ENCODE measurements around the gene CYP3A7.
"Not testable (repeated sequence)": the region's sequence is repeated elsewhere in the genome, so short reads cannot be mapped to it uniquely, and the experiment has no call there.

CYP3A7 gene

DNA sequence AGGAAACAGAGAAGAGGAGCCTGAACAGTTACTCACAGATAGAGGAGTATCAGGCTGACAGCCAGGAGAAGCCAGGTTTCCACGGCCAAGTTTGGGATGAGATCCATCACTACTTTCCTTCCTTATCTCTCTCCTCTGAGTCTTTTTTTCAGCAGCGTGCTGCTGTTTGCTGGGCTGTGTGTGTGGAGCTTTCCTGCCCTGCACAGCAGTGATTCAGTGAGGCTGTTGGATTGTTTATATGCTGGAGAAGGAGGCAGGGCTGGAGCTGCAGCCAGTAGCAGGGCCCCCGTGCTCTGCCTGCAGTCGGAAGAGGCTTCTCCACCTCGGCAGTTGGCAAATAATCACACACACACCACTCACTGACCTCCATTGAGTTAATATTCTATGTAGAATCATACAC lies at the start of gene CYP3A7:
Gene CYP3A7 (minus strand): TSS at position 210 of the 400 bp plus-strand sequence. CDS start 103 bp downstream, at position 107.
- DNase-seq (ENCODE audit: low read depth in 2 of 2), result no peak

DNA sequence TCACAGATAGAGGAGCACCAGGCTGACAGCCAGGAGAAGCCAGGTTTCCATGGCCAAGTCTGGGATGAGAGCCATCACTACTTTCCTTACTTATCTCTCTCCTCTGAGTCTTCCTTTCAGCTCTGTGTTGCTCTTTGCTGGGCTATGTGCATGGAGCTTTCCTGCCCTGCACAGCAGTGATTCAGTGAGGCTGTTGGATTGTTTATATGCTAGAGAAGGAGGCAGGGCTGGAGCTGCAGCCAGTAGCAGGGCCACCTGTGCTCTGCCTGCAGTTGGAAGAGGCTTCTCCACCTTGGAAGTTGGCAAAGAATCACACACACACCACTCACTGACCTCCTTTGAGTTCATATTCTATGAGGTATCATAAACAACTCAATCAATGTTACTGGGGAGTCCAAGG lies 49.0 kb upstream of the CYP3A7 start, which contains the start of gene CYP3A4:
Gene CYP3A4 (minus strand): TSS at position 178 of the 400 bp plus-strand sequence. CDS start 103 bp downstream, at position 75.
- DNase-seq (ENCODE audit: low read depth in 2 of 2), result no peak

DNA sequence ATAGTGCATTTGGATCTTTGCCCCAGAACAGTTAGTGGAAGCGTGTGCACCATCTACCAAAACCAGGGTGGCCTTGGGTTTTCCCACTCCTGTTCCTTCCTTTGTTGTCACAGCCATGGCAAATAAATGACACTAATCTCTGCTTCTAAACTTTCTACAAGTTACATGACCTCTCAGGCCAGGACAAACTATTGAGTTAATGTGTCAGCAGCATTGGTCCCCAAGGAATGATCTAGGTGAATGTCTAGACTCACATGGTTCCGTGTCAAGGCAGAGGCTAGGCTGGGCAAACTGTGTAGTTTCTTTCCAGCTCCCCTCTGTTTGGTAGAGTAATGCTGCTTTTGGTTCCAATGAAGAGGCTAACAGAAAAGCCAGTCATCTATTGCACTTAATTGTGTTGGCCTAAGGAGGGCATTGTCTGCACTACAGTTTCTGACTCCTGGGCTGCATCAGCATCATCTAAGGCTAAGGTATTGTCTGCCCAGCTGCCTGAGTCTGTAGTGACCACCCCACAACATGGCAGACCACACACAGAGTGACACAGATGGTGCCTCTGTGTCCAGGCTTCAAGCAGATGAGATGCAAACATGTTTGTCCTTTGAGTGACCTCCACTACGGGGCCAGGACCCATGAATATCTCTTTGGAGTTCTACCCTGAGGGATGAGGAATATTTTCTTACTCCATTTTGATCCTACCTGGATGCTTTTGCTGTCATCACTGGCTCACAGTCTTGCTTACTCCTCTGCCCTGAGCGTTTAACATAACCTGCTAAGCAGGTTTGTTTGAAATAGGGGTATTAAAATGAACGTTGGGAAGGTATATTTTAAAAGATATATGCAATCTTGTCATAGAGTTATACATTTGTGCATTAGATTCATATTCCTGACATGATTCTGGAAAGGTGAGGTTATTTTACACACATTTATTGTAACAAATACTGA lies 47.3 kb upstream of the CYP3A7 start:
- no peak for DNase-seq (ENCODE audit: low read depth in 2 of 2)

DNA sequence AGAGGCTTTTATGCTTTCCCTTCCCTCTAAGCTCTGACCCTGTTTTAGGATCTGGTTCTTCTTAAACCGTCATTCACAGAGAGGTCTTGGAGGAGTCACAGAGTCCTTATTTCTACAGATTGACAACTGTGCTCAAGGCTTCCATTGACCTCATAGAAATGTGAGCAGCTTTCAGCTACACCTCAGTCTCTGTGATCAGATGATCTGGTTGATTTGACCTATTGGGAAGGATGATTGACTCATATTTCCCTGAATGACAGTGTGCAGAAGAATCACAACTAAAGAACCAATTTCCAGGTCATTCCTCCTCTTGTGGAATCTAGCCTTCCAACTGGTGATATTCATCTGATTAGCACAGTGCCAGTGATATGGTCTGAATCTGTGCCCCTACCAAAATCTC lies 45.6 kb upstream of the CYP3A7 start:
- DNase-seq (ENCODE audit: low read depth in 2 of 2), result no peak

DNA sequence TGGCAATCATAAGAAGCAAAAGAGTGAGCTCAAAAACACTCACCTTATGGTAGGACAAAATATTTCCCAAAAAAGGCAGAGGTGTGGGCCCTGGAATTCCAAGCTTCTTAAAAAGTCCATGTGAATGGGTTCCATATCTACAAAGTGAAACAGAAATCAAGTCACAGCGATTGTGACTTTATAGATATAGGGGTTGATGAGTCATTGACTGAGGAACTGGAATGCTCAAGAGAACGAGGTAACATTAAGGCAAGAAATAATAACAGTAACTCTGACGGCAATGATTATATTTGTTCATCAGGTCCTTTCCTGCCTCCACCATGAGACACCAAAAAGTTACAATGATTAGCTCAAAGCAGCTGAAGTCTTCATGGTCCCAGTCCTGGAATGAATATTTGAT lies 45.0 kb upstream of the CYP3A7 start:
- DNase-seq (ENCODE audit: low read depth in 2 of 2), result no peak

DNA sequence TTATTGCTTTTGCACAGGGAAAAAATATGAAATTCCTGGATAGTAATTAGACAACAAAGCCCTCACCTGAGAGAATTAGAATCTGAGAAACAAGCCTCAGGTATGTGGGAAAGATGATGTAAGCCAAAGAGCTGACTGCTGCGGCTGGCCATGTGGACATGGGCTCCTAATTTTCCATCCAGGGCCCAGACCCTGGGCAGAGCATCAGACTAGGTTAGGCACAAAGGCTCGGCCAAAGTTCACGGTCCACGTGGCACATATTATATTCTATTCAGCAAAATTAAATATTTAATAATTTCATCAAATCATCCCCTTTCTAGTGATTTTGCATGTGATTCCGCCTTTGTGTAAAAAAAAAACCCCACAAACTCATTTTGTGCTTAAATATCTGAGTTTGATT lies 43.9 kb upstream of the CYP3A7 start:
- DNase-seq (ENCODE audit: low read depth in 2 of 2), result no peak

DNA sequence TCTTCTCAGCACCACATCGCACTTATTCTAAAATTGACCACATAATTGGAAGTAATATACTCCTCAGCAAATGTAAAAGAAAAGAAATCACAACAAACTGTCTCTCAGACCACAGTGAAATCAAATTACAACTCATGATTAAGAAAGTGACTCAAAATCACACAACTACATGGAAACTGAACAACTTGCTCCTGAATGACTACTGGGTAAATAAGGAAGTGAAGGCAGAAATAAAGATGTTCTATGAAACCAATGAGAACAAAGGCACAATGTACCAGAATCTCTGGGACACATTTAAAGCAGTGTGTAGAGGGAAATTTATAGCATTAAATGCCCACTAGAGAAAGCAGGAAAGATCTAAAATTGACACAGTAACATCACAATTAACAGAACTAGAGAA lies 38.4 kb upstream of the CYP3A7 start:
- not testable (repeated sequence) for DNase-seq (ENCODE audit: low read depth in 2 of 2)

DNA sequence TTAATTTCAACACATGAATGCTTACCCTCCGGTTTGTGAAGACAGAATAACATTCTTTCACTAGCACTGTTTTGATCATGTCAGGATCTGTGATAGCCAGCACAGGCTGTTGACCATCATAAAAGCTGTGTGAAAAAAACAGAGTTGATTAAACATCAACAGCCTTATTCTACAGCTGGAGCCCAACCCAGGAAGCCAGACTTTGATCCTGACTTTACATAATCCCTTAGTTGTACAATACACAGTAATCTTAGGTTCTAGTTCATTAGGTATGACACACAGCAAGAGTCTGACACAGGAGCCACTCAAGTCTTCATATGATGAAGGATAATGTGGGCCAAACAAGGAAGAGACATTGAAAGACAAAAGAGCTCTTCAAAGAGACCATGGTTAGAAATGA lies 37.6 kb upstream of the CYP3A7 start:
- DNase-seq (ENCODE audit: low read depth in 2 of 2), result no peak

DNA sequence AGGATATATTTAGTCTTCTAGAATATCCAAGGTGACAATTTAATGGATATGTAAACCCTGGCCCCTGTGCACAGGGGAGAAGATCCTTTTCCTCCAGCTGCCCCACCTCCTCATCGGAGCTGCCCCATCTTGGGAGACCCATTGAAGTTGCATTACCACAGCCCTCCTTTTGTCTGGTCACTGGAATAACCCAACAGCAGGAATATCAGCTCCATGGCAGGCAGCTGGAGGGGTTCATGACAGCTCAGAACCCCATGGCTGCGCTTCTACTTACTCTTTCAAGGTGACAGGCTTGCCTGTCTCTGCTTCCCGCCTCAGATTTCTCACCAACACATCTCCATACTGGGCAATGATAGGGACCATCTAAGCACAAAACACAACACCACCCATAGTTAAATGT lies 34.5 kb upstream of the CYP3A7 start:
- DNase-seq (ENCODE audit: low read depth in 2 of 2), result not testable (repeated sequence)

DNA sequence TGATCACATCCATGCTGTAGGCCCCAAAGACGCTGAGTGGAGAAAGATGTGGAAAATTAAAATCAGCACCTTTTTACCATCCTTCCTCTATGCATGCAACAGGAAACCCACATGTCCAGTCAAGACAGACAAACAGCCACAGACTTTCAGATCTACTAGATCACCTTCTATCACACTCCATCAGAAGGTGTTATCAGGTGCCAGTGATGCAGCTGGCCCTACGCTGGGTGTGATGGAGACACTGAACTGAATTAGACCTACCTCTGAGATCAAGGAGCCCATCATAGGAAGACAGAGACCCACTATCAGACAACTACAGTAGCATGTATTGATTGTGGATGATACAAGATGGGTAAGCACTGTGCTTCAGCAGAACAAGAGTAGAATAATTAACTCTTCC lies 33.5 kb upstream of the CYP3A7 start:
- no peak for DNase-seq (ENCODE audit: low read depth in 2 of 2)

DNA sequence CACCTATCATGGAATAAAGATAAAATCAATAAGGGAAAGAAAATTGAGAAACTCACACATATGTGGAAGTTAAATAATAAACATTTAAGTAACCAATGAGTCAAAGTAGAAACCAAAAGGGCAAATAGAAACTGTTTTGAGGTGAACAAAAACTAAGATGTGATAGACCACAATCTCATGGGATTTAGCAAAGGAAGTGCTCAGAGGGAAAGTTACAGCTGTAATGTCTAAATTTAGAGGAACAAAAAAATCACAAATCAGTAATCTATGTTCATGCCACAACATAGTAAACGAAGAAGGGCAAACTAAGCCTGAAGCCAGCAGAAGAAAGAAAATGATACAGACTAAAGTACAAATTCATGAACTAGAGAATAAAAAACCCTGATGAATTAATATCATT lies 32.7 kb upstream of the CYP3A7 start:
- DNase-seq (ENCODE audit: low read depth in 2 of 2), result no peak

DNA sequence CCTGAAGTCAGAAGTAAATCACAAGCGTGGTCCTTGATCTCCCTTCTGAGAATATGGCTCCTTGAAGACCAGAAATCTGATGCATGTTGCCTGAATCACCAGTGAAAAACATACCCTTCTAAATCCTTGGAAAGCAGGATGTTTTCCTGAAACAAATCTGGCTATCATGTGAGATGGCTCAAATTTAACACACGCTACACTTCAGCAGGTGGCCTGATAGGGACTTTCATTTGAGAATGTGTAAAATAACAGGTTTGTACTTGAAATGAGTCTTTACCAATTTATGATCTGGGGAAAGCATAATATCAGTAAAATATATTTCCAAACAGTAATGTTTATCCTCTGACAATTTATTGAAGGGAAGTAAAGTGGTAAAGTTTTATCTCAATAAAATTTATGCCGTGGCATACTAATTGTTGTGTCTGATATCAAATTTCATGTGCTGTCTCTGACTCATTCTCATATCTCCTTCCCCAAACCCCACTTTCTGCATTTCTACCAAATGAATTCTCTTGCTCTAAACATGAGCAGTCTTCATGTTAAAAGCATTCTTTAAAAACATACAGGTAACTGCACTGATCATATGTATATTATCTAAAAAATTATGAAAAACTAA lies 31.6 kb upstream of the CYP3A7 start:
- no peak for DNase-seq (ENCODE audit: low read depth in 2 of 2)

DNA sequence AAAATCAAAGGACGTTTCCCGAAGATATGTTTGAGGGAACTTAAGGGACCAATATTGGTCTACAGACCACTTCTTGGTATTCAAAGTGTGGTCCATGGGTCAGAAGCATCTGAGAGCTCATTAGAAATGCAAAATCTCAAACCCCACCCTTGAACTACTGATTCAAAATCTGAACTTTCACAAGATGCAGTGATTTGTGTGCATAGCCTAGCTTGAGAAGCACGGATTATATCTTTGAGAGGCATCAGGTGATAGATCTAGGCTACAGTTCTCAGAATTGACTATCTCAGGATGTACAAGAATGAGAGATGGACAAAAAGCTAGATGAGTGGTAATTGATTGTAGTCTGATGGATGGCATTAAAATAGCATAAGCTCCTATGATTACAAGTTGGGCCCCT lies 29.5 kb upstream of the CYP3A7 start:
- no peak for DNase-seq (ENCODE audit: low read depth in 2 of 2)

DNA sequence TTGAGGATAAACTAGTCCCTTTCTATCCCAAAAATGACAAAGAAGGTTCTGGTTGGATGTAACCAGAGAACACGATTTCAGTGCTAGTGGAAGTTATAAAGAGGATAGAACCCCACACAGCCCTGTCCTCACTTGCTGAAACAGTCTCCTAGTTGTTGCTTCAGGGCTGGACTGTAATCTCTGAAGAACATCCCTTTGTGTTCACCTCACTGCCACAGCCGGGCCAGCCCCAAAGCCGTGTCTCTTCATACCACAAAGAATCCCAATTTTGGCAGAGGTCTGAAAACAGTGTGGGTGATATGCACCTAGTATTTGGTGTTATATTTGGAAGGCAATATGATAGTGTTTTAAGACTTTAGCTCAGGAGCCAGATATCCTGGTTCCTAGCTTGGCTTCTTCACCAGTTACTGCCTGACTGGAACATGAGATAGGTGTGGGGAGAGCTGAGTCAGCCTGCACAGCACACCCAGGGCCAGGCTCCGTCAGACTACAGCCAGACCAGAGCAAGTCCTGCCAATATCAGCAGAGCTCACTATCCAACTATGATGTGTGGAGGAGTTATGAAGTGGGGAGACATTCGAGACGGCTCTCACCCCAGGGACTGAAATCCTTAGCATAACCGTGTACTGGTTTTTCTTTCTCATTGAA lies 27.8 kb upstream of the CYP3A7 start:
- no peak for DNase-seq (ENCODE audit: low read depth in 2 of 2)

DNA sequence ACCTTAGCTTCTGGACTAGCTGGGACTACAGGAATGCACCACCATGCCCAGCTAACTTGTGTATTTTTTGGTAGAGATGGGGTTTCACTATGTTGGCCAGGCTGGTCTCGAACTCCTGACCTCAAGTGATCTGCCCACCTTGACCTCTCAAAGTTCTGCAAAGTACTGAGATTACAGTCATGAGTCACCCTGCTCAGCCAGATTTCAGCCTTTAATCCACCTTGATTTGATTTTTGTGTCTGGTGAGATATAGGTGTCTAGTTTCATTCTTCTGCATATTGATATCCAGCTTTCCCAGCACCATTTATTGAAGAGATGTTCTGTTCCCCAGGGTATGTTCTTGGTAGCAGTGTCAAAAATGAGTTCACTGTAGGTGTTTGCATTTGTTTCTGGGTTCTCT lies 20.1 kb upstream of the CYP3A7 start:
- no peak for DNase-seq (ENCODE audit: low read depth in 2 of 2)

DNA sequence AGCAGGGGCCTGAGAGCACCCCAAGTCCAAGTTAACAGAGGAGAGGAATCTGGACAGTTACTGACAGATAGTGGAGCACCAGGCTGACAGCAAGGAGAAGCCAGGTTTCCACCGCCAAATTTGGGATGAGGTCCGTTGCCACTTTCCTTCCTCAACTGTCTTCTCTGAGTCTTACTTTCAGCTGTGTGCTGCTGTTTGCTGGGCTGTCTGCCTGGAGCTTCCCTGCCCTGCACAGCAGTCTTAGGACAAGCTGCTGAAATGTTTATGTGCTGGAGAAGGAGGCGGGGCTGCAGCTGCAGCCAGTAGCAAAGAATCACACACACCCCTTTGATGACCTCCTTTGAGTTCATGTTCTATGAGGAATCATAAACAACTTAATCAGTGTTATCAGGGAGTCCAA lies 17.4 kb upstream of the CYP3A7 start:
- DNase-seq (ENCODE audit: low read depth in 2 of 2), result no peak

DNA sequence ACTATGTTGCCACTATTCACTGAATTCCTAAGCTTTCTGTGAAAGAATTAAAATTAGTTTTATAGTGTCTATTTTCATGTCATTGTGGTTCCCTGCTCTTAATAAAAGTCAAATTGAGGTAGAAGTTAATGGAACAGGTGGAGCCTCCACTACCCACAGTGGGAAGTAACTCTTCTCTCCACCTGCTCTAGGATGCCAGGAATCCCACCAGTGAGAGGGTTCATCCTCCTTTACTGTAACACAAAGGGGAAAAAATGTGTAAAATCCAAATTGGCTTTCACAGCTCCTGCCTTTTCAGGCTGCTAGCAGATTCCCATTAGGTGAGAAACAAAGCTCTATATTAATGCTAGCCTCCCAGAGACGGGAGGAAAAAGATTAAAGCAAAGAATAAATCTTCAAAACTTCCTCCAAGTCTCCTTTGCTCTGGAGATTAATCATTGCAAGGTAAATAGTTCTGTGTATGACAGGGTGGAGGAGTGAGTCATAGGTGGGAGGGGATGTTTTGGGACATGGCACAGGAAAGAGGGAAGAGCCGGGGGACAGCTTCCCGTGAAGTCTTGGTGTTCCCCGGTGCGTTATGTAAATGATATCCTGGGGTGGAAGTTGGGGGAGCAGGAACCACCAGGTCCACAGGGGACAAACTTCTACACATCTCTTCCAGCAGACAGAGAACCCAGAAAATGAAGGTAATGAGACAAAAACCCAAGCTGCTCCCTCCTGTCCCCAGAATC lies 16.5 kb upstream of the CYP3A7 start:
- DNase-seq (ENCODE audit: low read depth in 2 of 2), result not testable (repeated sequence)

DNA sequence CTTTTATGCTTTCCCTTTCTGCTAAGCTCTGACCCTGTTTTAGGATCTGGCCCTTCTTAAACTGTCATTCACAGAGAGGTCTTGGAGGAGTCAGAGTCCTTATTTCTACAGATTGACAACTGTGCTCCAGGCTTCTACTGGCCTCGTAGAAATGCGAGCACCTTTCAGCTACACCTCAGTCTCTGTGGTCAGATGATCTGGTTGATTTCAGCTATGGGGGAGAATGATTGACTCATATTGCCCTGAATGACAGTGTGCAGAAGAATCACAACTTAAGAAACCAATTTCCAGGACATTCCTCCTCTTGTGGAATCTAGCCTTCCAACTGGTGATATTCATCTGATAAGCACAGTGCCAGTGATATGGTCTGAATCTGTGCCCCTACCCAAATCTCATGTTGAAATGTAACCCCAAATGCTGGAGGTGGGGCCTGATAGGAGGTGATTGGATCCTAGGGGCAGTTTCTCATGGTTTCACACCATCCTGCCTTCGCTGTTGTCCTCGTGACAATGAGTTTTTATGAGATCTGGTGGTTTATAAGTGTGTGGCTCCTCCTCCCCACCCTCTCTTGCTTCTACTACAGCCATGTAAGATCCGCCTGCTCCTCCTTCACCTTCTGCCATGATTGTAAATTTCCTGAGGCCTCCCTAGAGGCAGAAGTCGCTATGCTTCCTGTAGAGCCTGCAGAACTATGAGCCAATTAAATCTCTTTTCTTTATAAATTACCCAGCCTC lies 14.0 kb upstream of the CYP3A7 start:
- no peak for DNase-seq (ENCODE audit: low read depth in 2 of 2)

DNA sequence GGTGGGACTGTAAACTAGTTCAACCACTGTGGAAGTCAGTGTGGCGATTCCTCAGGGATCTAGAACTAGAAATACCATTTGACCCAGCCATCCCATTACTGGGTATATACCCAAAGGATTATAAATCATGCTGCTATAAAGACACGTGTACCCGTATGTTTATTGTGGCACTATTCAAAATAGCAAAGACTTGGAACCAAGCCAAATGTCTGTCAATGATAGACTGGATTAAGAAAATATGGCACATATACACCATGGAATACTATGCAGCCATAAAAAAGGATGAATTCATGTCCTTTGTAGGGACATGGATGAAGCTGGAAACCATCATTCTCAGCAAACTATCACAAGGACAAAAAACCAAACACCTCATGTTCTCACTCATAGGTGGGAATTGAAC lies 11.9 kb upstream of the CYP3A7 start:
- DNase-seq (ENCODE audit: low read depth in 2 of 2), result not testable (repeated sequence)

DNA sequence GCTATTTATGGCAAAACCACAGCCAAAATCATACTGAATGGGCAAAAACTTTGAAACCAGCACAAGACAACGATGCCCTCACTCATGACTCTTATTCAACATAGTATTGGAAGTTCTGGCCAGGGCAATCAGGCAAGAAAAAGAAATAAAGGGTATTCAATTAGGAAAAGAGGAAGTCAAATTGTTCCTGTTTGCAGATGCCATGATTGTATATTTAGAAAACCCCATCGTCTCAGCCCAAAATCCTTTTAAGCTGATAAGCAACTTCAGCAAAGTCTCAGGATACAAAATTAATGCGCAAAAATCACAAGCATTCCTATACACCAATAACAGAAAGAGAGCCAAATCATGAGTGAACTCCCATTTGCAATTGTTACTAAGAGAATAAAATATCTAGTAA lies 10.4 kb upstream of the CYP3A7 start:
- not testable (repeated sequence) for DNase-seq (ENCODE audit: low read depth in 2 of 2)

DNA sequence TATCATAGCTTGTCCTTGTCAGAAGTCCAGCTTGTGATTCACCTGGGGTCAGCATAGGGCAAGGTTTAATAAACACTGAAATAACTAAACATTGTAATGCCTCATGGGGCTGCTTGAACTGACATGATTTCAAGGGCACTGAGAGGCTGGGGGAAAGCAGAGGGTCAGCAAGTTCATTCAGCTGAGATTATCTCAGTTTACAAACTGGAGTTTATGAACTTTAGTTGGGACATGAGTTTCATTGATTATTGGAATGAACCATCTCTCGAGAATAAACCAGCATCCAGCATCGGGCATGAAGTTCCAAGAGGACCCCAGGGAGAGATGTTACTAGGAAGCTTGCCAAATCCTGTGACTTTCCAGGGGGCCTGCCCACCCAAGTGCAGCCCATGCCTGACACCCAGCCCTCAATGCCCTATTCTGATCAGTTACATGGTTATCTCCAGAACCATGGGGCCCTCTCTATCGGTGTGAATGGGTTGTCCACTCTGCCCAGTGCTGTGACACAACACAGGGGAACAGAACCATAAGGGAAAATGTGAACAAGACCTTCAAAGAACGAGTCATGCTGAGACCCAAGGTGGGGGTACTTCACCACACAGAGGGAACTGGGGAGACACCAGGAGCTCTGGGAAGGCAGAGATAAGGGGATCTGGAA lies 7.9 kb upstream of the CYP3A7 start:
- no peak for DNase-seq (ENCODE audit: low read depth in 2 of 2)
